SK-N-SH (cell line): ENCODE measurements around the gene ADK. TPM values are rescaled to one million over a fixed set of nuclear protein-coding genes. Genes with fewer than 3 reads are reported as not detected.

Experiments used
- CTCF ChIA-PET: fragments of 300-600, 350-600 bp; formaldehyde crosslinking; extraction: SDS; loops from one replicate; lab custom pipeline; 2021; lab: Yijun Ruan, JAX
- POLR2A ChIA-PET: fragments of 350-600 bp; sonication (Branson Sonifier 250); formaldehyde crosslinking; extraction: SDS; loops from one replicate; lab custom pipeline; 2020; ENCODE audit warnings: antibody characterized with exemption, inconsistent platforms; lab: Yijun Ruan, JAX
- DNase-seq: peaks from one replicate; pipeline ENCODE4 v3.0.0; 2012
- H2AFZ ChIP-seq: fragments of 200-600 bp; sonication (generic); 2 replicates; pipeline ENCODE4 v1.8.1; 2016; ENCODE audit warnings: antibody characterized with exemption, mild to moderate bottlenecking, low read depth
- H3F3A ChIP-seq: fragments of 200-600 bp; sonication (generic); replicated peaks from 2 replicates; pipeline ENCODE3; 2016; ENCODE audit warnings: antibody characterized with exemption, mild to moderate bottlenecking; ENCODE audit not compliant: insufficient read depth
- H3K27ac ChIP-seq, 2 experiments: fragments of 200-500 bp in 1 of 2; fragments of 200-600 bp in 1 of 2; sonication (Bioruptor generic) in 1 of 2; sonication (generic), shearing (Covaris generic) in 1 of 2; 2 replicates each; pipeline versions ENCODE4 v1.5.1 to v1.6.1; 2014 to 2016; ENCODE audit warnings: low read depth in 2 of 2, inconsistent platforms in 1 of 2, low read length in 1 of 2, mild to moderate bottlenecking in 1 of 2, mixed read lengths in 1 of 2
- H3K27me3 ChIP-seq: fragments of 200-600 bp; sonication (generic), shearing (Covaris generic); 2 replicates; pipeline ENCODE4 v1.6.1; 2016; ENCODE audit warnings: mixed run types; ENCODE audit not compliant: insufficient read depth
- H3K36me3 ChIP-seq, 2 experiments: fragments of 200-500 bp in 1 of 2; fragments of 200-600 bp in 1 of 2; sonication (Bioruptor generic) in 1 of 2; sonication (generic) in 1 of 2; replicated peaks in 1 of 2; 2 replicates each; pipeline versions ENCODE3 to v1.5.1; 2014 to 2016; ENCODE audit warnings: low read length in 1 of 2, mild to moderate bottlenecking in 1 of 2; ENCODE audit not compliant: insufficient read depth in 2 of 2, control insufficient read depth in 1 of 2
- H3K4me1 ChIP-seq, 2 experiments: fragments of 200-500 bp in 1 of 2; fragments of 200-600 bp in 1 of 2; sonication (Bioruptor generic) in 1 of 2; sonication (generic), shearing (Covaris generic) in 1 of 2; 2 replicates each; pipeline versions ENCODE4 v1.5.1 to v1.6.1; 2014 to 2016; ENCODE audit warnings: low read depth in 1 of 2, low read length in 1 of 2, mixed run types in 1 of 2; ENCODE audit not compliant: insufficient read depth in 2 of 2, control insufficient read depth in 1 of 2
- H3K4me2 ChIP-seq: fragments of 200-600 bp; sonication (generic), shearing (Covaris generic); 2 replicates; pipeline ENCODE4 v1.6.1; 2017; ENCODE audit warnings: mixed run types
- H3K4me3 ChIP-seq, 2 experiments: fragments of 200-500 bp in 1 of 2; fragments of 200-600 bp in 1 of 2; sonication (Bioruptor generic) in 1 of 2; sonication (generic), shearing (Covaris generic) in 1 of 2; 2 replicates each; pipeline versions ENCODE4 v1.5.1 to v1.8.1; 2014 to 2016; ENCODE audit warnings: low read depth in 2 of 2, inconsistent platforms in 1 of 2, low read length in 1 of 2, mild to moderate bottlenecking in 1 of 2, mixed read lengths in 1 of 2, moderate library complexity in 1 of 2
- H3K79me2 ChIP-seq: fragments of 200-600 bp; sonication (generic); 2 replicates; pipeline ENCODE4 v1.8.1; 2017; ENCODE audit warnings: mild to moderate bottlenecking; ENCODE audit not compliant: insufficient read depth
- H3K9ac ChIP-seq: fragments of 200-600 bp; sonication (generic); 2 replicates; pipeline ENCODE4 v1.6.1; 2017; ENCODE audit warnings: mixed run types
- H3K9me2 ChIP-seq: fragments of 200-600 bp; sonication (generic); 2 replicates; pipeline ENCODE4 v1.6.1; 2017; ENCODE audit warnings: mixed run types
- H3K9me3 ChIP-seq: fragments of 200-600 bp; sonication (generic); 2 replicates; pipeline ENCODE4 v1.6.1; 2017; ENCODE audit warnings: mixed run types, mild to moderate bottlenecking, moderate library complexity
- H4K20me1 ChIP-seq: fragments of 200-600 bp; sonication (generic); 2 replicates; pipeline ENCODE4 v1.6.1; 2017; ENCODE audit warnings: mild to moderate bottlenecking, mixed run types; ENCODE audit not compliant: insufficient read depth
- CHD2 ChIP-seq: fragments of 150-350 bp; IDR thresholded peaks from 2 replicates; pipeline ENCODE4 v1.6.1; 2018; ENCODE audit warnings: low read length; ENCODE audit not compliant: partially characterized antibody
- CTCF ChIP-seq: fragments of 200-600 bp; sonication (generic); IDR thresholded peaks from 2 replicates; pipeline ENCODE4 v1.6.1; 2017; ENCODE audit warnings: antibody characterized with exemption, mild to moderate bottlenecking, moderate library complexity
- ELF1 ChIP-seq: IDR thresholded peaks from 2 replicates; pipeline ENCODE4 v1.4.0; 2012
- FOSL2 ChIP-seq: IDR thresholded peaks from 2 replicates; pipeline ENCODE4 v1.4.0; 2012; ENCODE audit warnings: low read depth, mild to moderate bottlenecking, moderate library complexity, borderline replicate concordance
- GABPA ChIP-seq: IDR thresholded peaks from 2 replicates; pipeline ENCODE4 v1.4.0; 2012; ENCODE audit warnings: low read depth, mild to moderate bottlenecking
- JUND ChIP-seq: IDR thresholded peaks from 2 replicates; pipeline ENCODE4 v1.4.0; 2012
- MAX ChIP-seq: IDR thresholded peaks from 2 replicates; pipeline ENCODE4 v1.4.0; 2012; ENCODE audit warnings: low read depth
- MEF2A ChIP-seq: IDR thresholded peaks from 2 replicates; pipeline ENCODE4 v1.4.0; 2012; ENCODE audit warnings: low read depth, borderline replicate concordance
- NRF1 ChIP-seq: IDR thresholded peaks from 2 replicates; pipeline ENCODE4 v1.6.1; 2012; ENCODE audit warnings: low read depth, mild to moderate bottlenecking, low read length
- RCOR1 ChIP-seq: fragments of 150-350 bp; IDR thresholded peaks from 2 replicates; pipeline ENCODE4 v1.6.1; 2017; ENCODE audit warnings: antibody characterized with exemption, low read length
- REST ChIP-seq: IDR thresholded peaks from 2 replicates; pipeline ENCODE4 v1.6.1; 2012; ENCODE audit warnings: mild to moderate bottlenecking, low read depth, low read length, moderate library complexity
- RFX5 ChIP-seq: IDR thresholded peaks from 2 replicates; pipeline ENCODE4 v1.6.1; 2012; ENCODE audit warnings: mild to moderate bottlenecking, improper control_type of control experiment, low read length
- TAF1 ChIP-seq: IDR thresholded peaks from 2 replicates; pipeline ENCODE4 v1.6.1; 2012; ENCODE audit warnings: low read depth, mild to moderate bottlenecking, low read length, moderate library complexity, borderline replicate concordance
- USF1 ChIP-seq: IDR thresholded peaks from 2 replicates; pipeline ENCODE4 v1.4.0; 2012; ENCODE audit warnings: low read depth, borderline replicate concordance
- polyA plus RNA-seq, 3 experiments: library from polyadenylated mRNA; depleted of rRNA; stranded (reverse); fragments of >200 nt; gene quantifications; 2 replicates each; pipeline ENCODE4 v1.2.3, GENCODE V29; 2012

Gene ADK
- polyA plus RNA-seq, 1 of the 3 experiments (the other 2 are of a cell fraction) = 25.1 TPM

GRCh38 chr10:74610299-74610698 lies 459.3 kb downstream of the ADK start:
- no peaks in the 10 kb centered on the region for H3K79me2 ChIP-seq
- H3K27ac ChIP-seq = no peak overlapping the region
- peaks cover 12% of the 10 kb centered on the region for H3F3A ChIP-seq
- H3K27me3 ChIP-seq = no peaks in the 10 kb centered on the region
- H3K9me2 ChIP-seq = no peaks in the 10 kb centered on the region; the same call in 1 of the 2 replicates
- no peaks in the 10 kb centered on the region for H4K20me1 ChIP-seq
- H3K36me3 ChIP-seq = peaks cover 0 to 10% of the 10 kb centered on the region in 2 experiments
- H2AFZ ChIP-seq = no peak overlapping the region
- H3K4me1 ChIP-seq = no peaks in the 10 kb centered on the region
- ChIA-PET POLR2A (no interaction called here), CTCF (no interaction called here)
- H3K9me3 ChIP-seq = no peaks in the 10 kb centered on the region
- no peak overlapping the region for H3K4me3 ChIP-seq
- TF ChIP-seq FOSL2 (no peak), CTCF (no peak), GABPA (no peak), MAX (no peak), JUND (no peak), REST (no peak), MEF2A (no peak), TAF1 (no peak), RFX5 (no peak), ELF1 (no peak), CHD2 (no peak), RCOR1 (no peak)
- DNase-seq = no peak
- H3K4me2 ChIP-seq = no peak overlapping the region
- H3K9ac ChIP-seq = no peak overlapping the region

- POLR2A ChIA-PET = no interaction called here
- peaks cover 16% of the 10 kb centered on the region for H3F3A ChIP-seq
- no peaks in the 10 kb centered on the region for H3K4me1 ChIP-seq
- no peak overlapping the region for H3K27ac ChIP-seq
- TF ChIP-seq NRF1 (no peak), USF1 (no peak)
- no peak overlapping the region for H3K9ac ChIP-seq
- peaks cover 0 to 10% of the 10 kb centered on the region in 2 experiments for H3K36me3 ChIP-seq
- no peak overlapping the region for H2AFZ ChIP-seq
- H3K27me3 ChIP-seq = no peaks in the 10 kb centered on the region
- H3K9me3 ChIP-seq = no peaks in the 10 kb centered on the region
- DNase-seq = no peak
- H3K9me2 ChIP-seq = no peaks in the 10 kb centered on the region; the same call in 1 of the 2 replicates
- H3K4me2 ChIP-seq = no peak overlapping the region
- CTCF ChIA-PET = interaction anchor here (1.1 kb wide), 1 partner anchor 497 kb away, joined by 3 read pairs; a partner anchor contains a TSS
- H3K79me2 ChIP-seq = no peaks in the 10 kb centered on the region
- H3K4me3 ChIP-seq = no peak overlapping the region
- no peaks in the 10 kb centered on the region for H4K20me1 ChIP-seq
Measured at GRCh38 chr10:74612195-74612594, 461.2 kb downstream of the ADK start.
